HuH-7 (cell line): ENCODE data around the gene RAP1A.
A peak's percentile ranks its signal among the peaks of the same experiment; 100 is the strongest.
"Not testable (repeated sequence)": the region's sequence is repeated elsewhere in the genome, so short reads cannot be mapped to it uniquely, and the experiment has no call there.

Source experiments
- DNase-seq: peaks from one replicate; pipeline ENCODE4 v3.0.0; 2011; ENCODE audit warnings: low spot score

Gene RAP1A

GRCh38 chr1:111737216-111738132 lies 117.9 kb downstream of the RAP1A start:
- DNase-seq: no peak

- DNase-seq: no peak
These were observed 118.5 kb downstream of the RAP1A start for GRCh38 chr1:111738133-111738435.

DNA sequence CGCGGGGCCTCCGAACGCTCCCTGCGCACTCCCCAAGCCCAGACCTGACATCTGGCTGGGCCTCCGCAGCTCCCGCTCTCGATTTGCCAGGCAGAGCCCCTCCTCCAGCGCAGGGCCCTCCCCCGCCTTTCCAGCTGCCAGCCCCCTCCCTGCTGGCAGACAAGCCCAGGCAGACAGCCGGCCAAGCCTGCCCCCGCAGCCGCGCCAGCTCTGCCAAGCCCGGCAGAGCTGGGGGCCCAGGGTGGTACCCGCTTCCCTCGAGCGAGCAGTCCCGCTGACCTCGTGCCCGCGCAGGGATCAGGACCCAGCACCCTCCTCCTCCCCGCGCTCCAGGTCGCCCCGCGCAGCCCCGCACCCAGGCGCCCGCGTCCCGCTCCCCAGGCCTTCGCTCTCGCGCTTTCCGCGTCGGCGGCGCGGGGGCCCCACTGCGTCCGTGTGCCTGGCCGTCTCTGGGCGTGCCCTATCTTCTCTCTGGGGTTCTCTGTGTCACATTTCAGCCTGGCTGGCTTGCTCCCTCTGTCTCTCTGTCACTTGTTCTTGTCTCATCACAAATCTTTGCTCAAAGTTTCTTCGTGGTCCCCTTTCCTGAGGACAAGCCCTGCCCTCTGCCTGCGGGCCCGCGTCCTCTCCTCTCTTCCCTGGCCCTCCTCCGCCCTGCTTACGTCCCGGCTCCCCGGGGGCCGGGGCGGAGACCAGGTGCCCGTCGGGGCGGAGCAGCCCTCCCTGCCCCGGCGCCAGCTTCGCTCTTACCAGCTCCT lies 119.0 kb downstream of the RAP1A start:
- peak; percentile 44 for DNase-seq

GRCh38 chr1:111739194-111739924 lies 119.8 kb downstream of the RAP1A start, which contains the start of gene INKA2:
TSS of gene INKA2 (minus strand) at chr1:111739395. CDS start at chr1:111739242, 153 bp downstream.
- peak; percentile 90 for DNase-seq

GRCh38 chr1:111739925-111740765 lies 120.6 kb downstream of the RAP1A start:
- peak; percentile 68 for DNase-seq

DNA sequence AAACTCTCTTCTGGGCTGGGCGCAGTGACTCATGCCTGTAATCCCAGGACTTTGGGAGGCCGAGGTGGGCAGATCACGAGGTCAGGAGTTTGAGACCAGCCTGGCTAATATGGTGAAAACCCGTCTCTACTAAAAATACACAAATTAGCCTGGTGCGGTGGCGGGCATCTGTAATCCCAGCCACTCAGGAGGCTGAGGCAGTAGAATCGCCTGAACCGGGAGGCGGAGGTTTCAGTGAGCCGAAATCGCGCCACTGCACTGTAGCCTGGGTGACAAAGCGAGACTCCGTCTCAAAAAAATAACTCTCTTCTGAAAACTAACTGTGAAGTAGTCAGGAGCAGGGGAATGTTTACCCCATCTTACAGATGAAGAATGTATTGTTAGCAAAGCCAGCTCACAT lies 122.7 kb downstream of the RAP1A start:
- not testable (repeated sequence) for DNase-seq

DNA sequence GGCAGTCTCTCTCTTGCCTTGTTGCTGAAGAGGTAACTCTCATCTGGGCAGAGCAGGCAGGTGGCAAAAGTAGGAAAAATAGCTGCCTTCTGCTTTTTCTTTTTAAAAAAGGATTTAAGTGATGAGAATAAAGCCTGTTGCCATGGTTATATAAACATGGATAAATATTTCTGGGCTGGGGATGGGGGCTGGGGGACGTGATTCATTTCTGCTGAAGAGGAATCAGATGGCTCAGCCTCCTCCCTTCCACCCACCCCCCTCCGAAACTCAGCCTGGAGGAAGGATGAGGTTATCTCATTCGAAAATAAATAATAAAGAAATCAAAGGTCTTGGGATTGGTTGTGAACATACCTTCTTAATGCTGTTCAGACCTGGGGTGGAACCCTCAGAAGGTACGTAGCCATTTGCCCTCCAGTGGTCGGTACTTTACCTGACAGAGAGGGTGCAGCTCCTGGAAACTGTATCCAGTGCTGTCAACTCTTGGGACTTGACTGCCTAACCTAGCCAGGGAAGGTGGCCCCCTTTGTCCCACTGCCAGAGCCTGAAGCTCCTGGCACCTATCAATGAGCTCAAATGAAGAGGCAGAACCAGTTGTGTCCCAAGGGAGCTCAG lies 123.5 kb downstream of the RAP1A start:
- no peak for DNase-seq

- DNase-seq: no peak
These were observed 124.1 kb downstream of the RAP1A start for GRCh38 chr1:111743679-111744101.

- no peak for DNase-seq
These were observed 126.4 kb downstream of the RAP1A start for GRCh38 chr1:111745675-111746613.

DNA sequence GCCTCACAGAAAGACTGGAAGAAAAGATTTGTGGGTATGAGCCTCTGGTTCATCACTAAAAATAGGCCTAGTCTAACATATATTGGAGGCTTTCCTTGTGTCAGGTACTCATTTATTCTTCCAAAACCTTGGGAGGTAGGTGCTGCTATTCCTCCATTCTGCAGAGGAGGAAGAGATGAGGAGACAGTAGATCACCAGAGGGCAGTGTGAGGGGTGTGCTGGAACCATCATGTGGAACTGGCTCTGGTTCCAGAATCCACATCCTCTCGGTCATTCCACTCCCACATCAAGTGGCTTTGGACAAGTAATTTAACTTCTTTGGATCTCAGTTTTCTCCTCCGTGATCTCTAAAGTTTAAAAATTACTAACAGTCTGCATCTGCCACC lies 127.0 kb downstream of the RAP1A start:
- no peak for DNase-seq

DNA sequence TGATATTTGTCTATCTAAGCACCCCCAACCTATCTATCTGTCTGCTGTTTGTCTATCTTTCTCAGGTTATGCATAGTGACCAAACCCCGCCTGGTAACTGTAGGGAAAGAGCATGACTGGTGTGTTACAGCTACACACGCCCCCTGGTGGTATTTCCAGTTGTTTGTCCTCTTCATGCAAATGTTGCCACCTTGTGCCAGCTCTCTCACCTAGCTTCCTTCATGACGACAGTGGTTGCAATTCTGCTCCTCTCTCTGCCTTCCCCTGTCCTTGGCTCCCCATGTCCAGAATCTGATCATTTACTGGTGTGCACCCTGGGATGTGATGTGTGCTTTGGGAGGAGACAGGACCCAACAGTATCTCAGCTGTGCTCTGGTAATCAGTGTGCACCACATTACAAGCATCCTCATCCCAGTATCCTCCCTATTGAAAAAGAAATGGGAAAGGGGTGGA lies 127.7 kb downstream of the RAP1A start:
- peak; percentile 81 for DNase-seq

GRCh38 chr1:111747947-111748346 lies 128.4 kb downstream of the RAP1A start:
- DNase-seq: no peak

- no peak for DNase-seq
These were observed 130.0 kb downstream of the RAP1A start for GRCh38 chr1:111749628-111750027.

DNA sequence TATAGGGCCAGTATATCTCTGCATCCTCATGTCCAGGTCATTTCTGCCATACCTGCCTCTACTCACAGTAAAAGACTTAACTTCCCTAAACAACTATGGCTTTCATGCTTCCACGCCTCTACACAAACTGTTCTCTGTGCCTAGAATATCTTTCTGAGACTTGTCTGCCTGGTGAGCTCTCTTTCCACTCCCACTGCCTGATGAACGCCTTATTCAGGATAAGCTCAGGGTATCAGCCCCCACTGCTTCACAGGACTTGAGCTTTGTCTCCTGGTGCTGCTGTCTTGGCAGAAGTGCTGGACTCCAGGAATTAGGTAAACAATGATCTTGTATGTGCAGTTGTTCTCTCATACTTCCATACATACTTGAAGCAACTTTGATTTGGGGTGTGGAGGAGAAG lies 131.3 kb downstream of the RAP1A start:
- DNase-seq: no peak

DNA sequence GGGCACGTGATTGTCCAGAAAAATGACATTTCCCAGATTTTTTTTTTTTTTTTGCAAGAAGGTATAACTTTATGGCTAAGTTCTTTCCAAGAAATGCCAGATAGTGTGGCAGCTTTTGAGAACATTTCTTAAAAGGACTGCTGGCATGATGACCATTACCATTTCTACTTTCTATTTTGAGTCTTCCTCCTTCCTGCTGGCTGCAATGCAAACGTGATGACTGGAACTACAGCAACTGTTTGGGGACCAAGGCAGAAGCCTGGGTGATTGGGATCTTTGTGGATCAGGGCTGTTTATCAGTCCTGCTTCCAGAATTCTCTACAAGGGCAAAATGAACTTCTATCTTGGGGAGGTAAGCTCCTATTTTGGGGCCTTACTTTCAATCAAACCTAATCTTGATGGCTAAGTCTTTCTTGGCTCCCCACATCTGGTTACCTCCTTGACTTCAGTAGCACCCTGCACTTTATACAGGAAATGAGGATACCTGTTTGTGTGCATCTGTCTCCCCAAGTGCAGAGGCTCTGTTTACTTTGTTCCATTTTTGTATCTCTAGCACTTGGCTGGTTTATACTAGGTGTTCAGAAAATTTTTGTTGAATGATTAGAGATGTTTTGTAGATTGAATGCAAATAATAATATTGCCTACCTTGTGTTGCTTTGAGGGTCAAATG lies 132.5 kb downstream of the RAP1A start:
- DNase-seq: no peak

DNA sequence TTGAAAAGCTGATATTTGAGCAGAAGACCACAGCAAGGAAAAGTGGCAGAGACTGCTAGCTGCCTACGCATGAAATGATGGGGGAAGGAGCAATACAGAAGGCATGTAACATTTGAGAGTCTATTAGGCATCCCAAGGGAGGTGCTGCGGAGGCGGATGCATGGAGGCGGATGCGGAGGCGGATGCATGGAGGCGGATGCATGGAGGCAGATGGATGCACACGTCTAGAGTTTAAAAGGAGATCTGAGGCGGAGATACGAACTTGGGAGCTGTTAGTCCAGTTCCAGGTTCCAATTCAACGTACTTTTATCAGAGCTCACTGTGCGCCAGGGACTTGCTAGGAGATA lies 135.4 kb downstream of the RAP1A start:
- DNase-seq: peak; percentile 55

DNA sequence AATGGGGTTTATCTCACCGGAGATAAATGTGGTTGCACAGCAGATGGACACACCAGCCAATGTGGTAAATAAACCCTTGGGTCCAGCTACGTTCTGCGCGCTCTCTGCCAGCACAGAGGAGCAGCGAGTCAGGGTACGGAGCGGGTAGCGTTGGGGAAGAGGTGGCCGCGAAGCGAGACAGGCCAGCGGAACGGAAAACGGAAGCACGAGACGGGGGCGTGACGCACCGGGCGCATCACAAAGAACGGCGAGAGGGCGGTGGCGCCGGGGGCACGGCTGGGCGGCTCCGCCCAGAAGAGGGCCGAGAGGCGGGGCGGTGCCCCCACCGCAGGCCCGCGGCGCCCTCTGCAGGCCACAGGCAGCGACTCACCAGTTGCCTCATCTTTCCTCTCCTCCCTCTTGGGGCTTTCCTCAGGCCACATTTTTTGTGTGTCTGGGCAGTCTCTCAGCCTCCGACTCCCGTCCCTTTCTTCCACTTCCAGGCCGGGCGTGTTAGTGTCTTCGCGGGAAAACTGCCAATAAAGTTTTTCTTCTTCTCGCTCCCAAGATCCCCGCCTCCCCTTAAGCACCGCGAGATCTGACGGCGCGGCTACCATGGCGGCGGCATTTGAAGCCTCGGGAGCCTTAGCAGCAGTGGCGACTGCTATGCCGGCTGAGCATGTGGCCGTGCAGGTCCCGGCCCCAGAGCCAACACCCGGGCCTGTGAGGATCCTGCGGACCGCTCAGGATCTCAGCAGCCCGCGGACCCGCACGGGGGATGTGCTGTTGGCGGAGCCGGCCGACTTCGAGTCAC lies 135.9 kb downstream of the RAP1A start, which contains the start of gene DDX20:
Gene DDX20, plus strand, starts transcription at position 571 of the 793 bp plus-strand sequence. Its CDS starts 24 bp downstream, at position 595.
- DNase-seq: peak; percentile 82

DNA sequence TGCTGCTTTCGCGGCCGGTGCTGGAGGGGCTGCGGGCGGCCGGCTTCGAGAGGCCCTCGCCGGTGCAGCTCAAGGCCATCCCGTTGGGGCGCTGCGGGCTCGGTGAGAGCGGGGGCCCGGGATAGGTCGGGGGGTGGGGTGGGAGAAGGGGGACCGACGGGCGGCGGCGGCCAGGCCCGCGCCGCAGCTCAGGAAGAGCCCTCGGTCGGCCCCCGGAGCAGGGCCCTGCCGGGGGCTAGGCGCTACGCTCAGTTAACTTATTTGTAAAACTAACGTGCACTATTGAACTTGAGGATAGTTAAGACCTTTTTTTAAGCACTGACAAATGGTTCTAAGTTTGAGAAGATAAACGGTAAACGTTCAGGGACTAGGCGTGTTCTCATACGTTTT lies 136.5 kb downstream of the RAP1A start:
- DNase-seq: peak; percentile 24
